Measurements from ENCODE around the gene RXYLT1. TPM values are rescaled to one million over a fixed set of nuclear protein-coding genes. Genes with fewer than 3 reads are reported as not detected.

The RXYLT1 gene
- total and polyA plus RNA-seq, 2 of the 8 experiments (the other 6 are each of a cell fraction or from before 2014, with no cell fraction given), result 3.8 to 10.9 TPM

DNA sequence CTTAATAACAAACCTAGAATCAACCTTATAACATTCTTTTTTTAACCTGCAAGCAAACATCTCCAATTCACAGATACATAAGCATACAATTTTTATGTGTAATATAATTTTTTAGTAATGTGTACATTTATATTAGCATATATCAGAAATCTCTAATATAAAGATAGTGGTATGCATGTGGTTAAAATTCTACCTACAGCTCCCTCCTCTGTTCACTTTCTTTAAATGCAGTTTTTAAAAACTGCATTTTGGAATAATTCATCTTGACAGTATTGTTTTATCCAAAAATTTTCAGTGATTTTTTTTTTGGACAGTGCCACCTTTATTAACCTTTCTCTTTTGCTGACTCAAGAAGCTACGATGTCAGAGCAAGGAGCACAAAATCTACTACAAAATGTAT is 13.2 kb upstream of the RXYLT1 start:
- DNase-seq (ENCODE audit: low read depth in 1 of 2, low spot score in 2 of 2) (no peak), FAIRE-seq (no peak)
- Histone ChIP-seq H3K9ac (replicated peaks in 1 of 4; ENCODE audit: extremely low read depth in 1 of 4, low read depth in 3 of 4, low read length in 3 of 4) (no peak overlapping the region), H2BK120ac (replicated peaks; ENCODE audit: low read depth, low read length) (no peak overlapping the region), H3K27me3 (replicated peaks in 1 of 4; ENCODE audit: control insufficient read depth in 3 of 4, extremely low read depth in 1 of 4, insufficient read depth in 3 of 4, low read length in 3 of 4) (no peaks in the 10 kb centered on the region), H3K23ac (ENCODE audit: insufficient read length) (no peak overlapping the region), H3K36me3 (ENCODE audit: control insufficient read depth in 2 of 4, insufficient read depth in 4 of 4, low read length in 3 of 4) (no peaks in the 10 kb centered on the region), H3K18ac (ENCODE audit: extremely low read depth, low read length) (no peak overlapping the region), H3K4me2 (ENCODE audit: insufficient read depth in 1 of 2, low read depth in 2 of 2, low read length in 2 of 2) (no peak overlapping the region), H2AFZ (ENCODE audit: low read length) (no peak overlapping the region), H3K9me3 (ENCODE audit: insufficient read depth in 2 of 2, low read depth in 1 of 2, low read length in 1 of 2) (no peaks in the 10 kb centered on the region), H2BK5ac (ENCODE audit: low read depth, low read length) (no peak overlapping the region), H3K56ac (replicated peaks; ENCODE audit: insufficient read length, low read depth, low read length) (peak overlapping the region; percentile 6), H2BK20ac (ENCODE audit: low read length) (no peak overlapping the region), H3K4ac (replicated peaks; ENCODE audit: insufficient read length, low read depth, low read length) (no peak overlapping the region), H2BK12ac (ENCODE audit: low read depth, low read length) (no peak overlapping the region), H4K8ac (ENCODE audit: extremely low read depth, insufficient read depth, low read length) (no peak overlapping the region), H3K79me2 (ENCODE audit: control insufficient read depth in 1 of 2, insufficient read depth in 2 of 2, low read length in 2 of 2) (no peaks in the 10 kb centered on the region), H4K91ac (replicated peaks; ENCODE audit: insufficient read length, low read length) (no peak overlapping the region), H3K4me1 (replicated peaks in 1 of 4; ENCODE audit: control insufficient read depth in 3 of 4, insufficient read depth in 4 of 4, low read length in 3 of 4) (no peaks in the 10 kb centered on the region), H4K5ac (ENCODE audit: insufficient read length, low read depth, low read length) (no peak overlapping the region), H3K23me2 (ENCODE audit: low read depth, low read length) (no peaks in the 10 kb centered on the region), H2BK15ac (ENCODE audit: low read length) (no peak overlapping the region), H3K79me1 (ENCODE audit: low read depth, low read length) (no peaks in the 10 kb centered on the region), H2AK5ac (ENCODE audit: low read depth, low read length) (no peak overlapping the region), H3K4me3 (ENCODE audit: extremely low read depth in 1 of 4, insufficient read depth in 2 of 4, low read depth in 3 of 4, low read length in 4 of 4) (no peak overlapping the region), H3K14ac (ENCODE audit: insufficient read length) (no peak overlapping the region), H3K27ac (ENCODE audit: low read depth, low read length) (no peak overlapping the region), H4K20me1 (replicated peaks in 1 of 2; ENCODE audit: control insufficient read depth in 1 of 2, insufficient read depth in 2 of 2, low read length in 2 of 2) (no peaks in the 10 kb centered on the region)
- TF ChIP-seq, protein P1, sequence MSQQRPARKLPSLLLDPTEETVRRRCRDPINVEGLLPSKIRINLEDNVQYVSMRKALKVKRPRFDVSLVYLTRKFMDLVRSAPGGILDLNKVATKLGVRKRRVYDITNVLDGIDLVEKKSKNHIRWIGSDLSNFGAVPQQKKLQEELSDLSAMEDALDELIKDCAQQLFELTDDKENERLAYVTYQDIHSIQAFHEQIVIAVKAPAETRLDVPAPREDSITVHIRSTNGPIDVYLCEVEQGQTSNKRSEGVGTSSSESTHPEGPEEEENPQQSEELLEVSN (IDR thresholded peaks at IDR 0.05), result no peak
- TF ChIP-seq SP4 (IDR thresholded peaks at IDR 0.05; ENCODE audit: low read length) (no peak), SAP30 (IDR thresholded peaks at IDR 0.05; ENCODE audit: insufficient read depth, insufficient replicate concordance, low read length) (no peak), SP1 (IDR thresholded peaks at IDR 0.05; ENCODE audit: low read depth, low read length) (no peak), GTF2F1 (IDR thresholded peaks at IDR 0.05; ENCODE audit: borderline replicate concordance, low read depth, low read length) (no peak)
- CTCF ChIA-PET (ENCODE audit: partially characterized antibody), result interaction anchor here (0.5 to 2.2 kb wide), 7 partner anchors 9 to 391 kb away, joined by 3 to 6 read pairs (median 3); no protein-coding TSS in a partner anchor
- POLR2A ChIA-PET (ENCODE audit: partially characterized antibody), result no interaction called here
- WGBS, 2 experiments (ENCODE audit: extremely low coverage in 1 of 2, insufficient coverage in 1 of 2, insufficient read length in 1 of 2, insufficient replicate concordance in 2 of 2, low coverage in 1 of 2, low lambda C conversion rate in 2 of 2, missing lambda C conversion rate in 1 of 2), result 89% methylated on average over 1 of the region's 1 CpG; no CpG with 5 or more reads in 1 of the 2 experiments
